Naive thymus-derived CD4-positive, alpha-beta T cell (primary cell): ENCODE measurements around the gene DPP6. TPM values are rescaled to one million over a fixed set of nuclear protein-coding genes. Genes with fewer than 3 reads are reported as not detected.

Source experiments
- ATAC-seq: fragments of 150-1000 bp; cut with Tn5 transposase; 2 replicates; pipeline ENCODE4 v1.10.0; 2021; ENCODE audit warnings: mild to moderate bottlenecking, moderate library complexity
- CTCF ChIA-PET: fragments of 350-600 bp; sonication (Branson Sonifier 250); formaldehyde crosslinking; loops from one replicate; lab custom pipeline; 2021; ENCODE audit warnings: antibody characterized with exemption; lab: Charles Lee
- POLR2A ChIA-PET: fragments of 350-600 bp; sonication (Branson Sonifier 250); formaldehyde crosslinking; loops from one replicate; lab custom pipeline; 2021; ENCODE audit warnings: antibody characterized with exemption, inconsistent platforms; lab: Charles Lee
- DNase-seq, 9 donors: peaks; one replicate each; pipeline versions ENCODE4 v3.0.0 to v3.0.0-alpha.2; 2020 to 2022; ENCODE audit warnings: mixed read lengths in 1 of 9
- H3K27ac ChIP-seq: one replicate; pipeline ENCODE4 v1.7.0; 2013; ENCODE audit warnings: mild to moderate bottlenecking, low read depth, low read length, moderate library complexity
- H3K27me3 ChIP-seq, 2 donors: one replicate each; pipeline ENCODE4 v1.7.0; 2013; ENCODE audit warnings: low read length in 2 of 2, mild to moderate bottlenecking in 2 of 2, moderate library complexity in 2 of 2; ENCODE audit not compliant: control insufficient read depth in 2 of 2, insufficient read depth in 2 of 2
- H3K36me3 ChIP-seq, 3 experiments: 1 replicate in 2 of 3; 2 replicates in 1 of 3; pipeline ENCODE4 v1.7.0; 2013; ENCODE audit warnings: low read length in 3 of 3, mild to moderate bottlenecking in 3 of 3, moderate library complexity in 1 of 3; ENCODE audit not compliant: insufficient read depth in 3 of 3, control insufficient read depth in 2 of 3
- H3K4me1 ChIP-seq, 2 donors: one replicate each; pipeline ENCODE4 v1.7.0; 2013; ENCODE audit warnings: low read length in 2 of 2, mild to moderate bottlenecking in 2 of 2, moderate library complexity in 1 of 2; ENCODE audit not compliant: control insufficient read depth in 2 of 2, insufficient read depth in 2 of 2
- H3K4me3 ChIP-seq: 2 replicates; pipeline ENCODE4 v1.7.0; 2013; ENCODE audit warnings: mild to moderate bottlenecking, low read length
- H3K9me3 ChIP-seq, 3 experiments: 1 replicate in 2 of 3; 2 replicates in 1 of 3; pipeline ENCODE4 v1.7.0; 2013; ENCODE audit warnings: low read length in 3 of 3; ENCODE audit not compliant: control insufficient read depth in 2 of 3
- H3K27ac Mint-ChIP-seq, 9 donors: one replicate each; pipeline ENCODE4 v1.8.0; 2020 to 2022; ENCODE audit warnings: mixed read lengths in 9 of 9, mild to moderate bottlenecking in 8 of 9, moderate library complexity in 5 of 9, inconsistent platforms in 2 of 9
- H3K27me3 Mint-ChIP-seq, 5 donors: one replicate each; pipeline ENCODE4 v1.8.0; 2021 to 2022; ENCODE audit warnings: mixed read lengths in 5 of 5, mild to moderate bottlenecking in 1 of 5
- H3K36me3 Mint-ChIP-seq, 5 donors: one replicate each; pipeline ENCODE4 v1.8.0; 2020 to 2022; ENCODE audit warnings: mixed read lengths in 5 of 5, mild to moderate bottlenecking in 3 of 5, inconsistent platforms in 1 of 5
- H3K4me1 Mint-ChIP-seq, 7 donors: one replicate each; pipeline ENCODE4 v1.8.0; 2020 to 2022; ENCODE audit warnings: mixed read lengths in 7 of 7, mild to moderate bottlenecking in 3 of 7, inconsistent platforms in 1 of 7
- H3K4me3 Mint-ChIP-seq, 10 donors: one replicate each; pipeline ENCODE4 v1.8.0; 2020 to 2022; ENCODE audit warnings: mild to moderate bottlenecking in 10 of 10, mixed read lengths in 10 of 10, moderate library complexity in 6 of 10, inconsistent platforms in 2 of 10
- H3K9me3 Mint-ChIP-seq, 11 donors: one replicate each; pipeline ENCODE4 v1.8.0; 2020 to 2022; ENCODE audit warnings: mixed read lengths in 11 of 11, mild to moderate bottlenecking in 4 of 11, inconsistent platforms in 1 of 11, moderate library complexity in 1 of 11
- intact Hi-C, 2 donors: fragments of 100-400 bp; cut with micrococcal nuclease; formaldehyde crosslinking; loops; one replicate each; pipeline ENCODE4 v1.15.1; 2023
- polyA plus RNA-seq, 2 donors: library from polyadenylated mRNA; unstranded; fragments of 300-500 nt; fragmentation: Illumina TruSeq; gene quantifications; one replicate each; pipeline ENCODE4 v1.2.3, GENCODE V29; 2021
- total RNA-seq, 6 experiments: library from RNA in 5 of 6; stranded (reverse) in 5 of 6; gene quantifications; 1 replicate in 5 of 6; 2 replicates in 1 of 6; pipeline ENCODE4 v1.2.3 and lab custom pipeline; 2021 to 2026

The DPP6 gene
- total and polyA plus RNA-seq, 7 experiments from 2014 or later: not detected

DNA sequence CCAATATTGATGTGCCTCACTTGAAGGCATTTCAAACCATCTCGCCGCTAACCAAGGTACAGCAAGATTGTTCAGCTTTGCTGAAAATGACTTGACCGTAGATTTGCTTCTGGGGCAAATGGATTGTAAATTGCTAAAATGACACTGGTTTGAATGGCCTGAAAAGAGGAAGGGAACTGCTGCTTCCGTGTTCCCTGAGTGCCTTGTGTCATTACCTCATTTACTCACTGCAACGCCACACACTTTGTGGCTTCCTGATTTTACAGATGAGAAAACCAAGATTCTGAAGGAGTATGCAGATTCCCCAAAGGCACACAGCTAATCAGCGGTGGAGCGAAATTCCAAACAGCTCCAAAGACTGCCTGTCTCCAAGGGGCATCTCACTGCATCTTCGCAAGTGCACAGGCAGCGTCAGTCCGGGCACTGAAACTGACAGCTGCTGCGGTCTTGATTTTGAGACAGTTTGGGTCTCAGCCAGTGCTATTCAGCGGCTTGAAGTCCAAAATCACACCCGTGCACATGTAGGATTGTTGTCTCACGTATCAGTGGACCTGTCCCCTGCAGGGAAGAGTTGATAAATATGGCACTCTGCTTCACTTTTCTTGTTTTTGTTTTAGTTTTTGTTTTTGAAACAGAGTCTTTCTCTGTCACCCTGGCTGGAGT lies 290.9 kb downstream of the DPP6 start:
- Histone ChIP-seq H3K27ac (no peak overlapping the region), H3K4me1 (no peaks in the 10 kb centered on the region), H3K4me3 (no peak overlapping the region), H3K36me3 (no peaks in the 10 kb centered on the region), H3K9me3 (no peaks in the 10 kb centered on the region), H3K27me3 (no peaks in the 10 kb centered on the region)
- peaks cover 0 to 8% (median 3%) of the 10 kb centered on the region in 11 donors for H3K9me3 Mint-ChIP-seq
- no peak overlapping the region for H3K27ac Mint-ChIP-seq
- ChIA-PET CTCF (no interaction called here), POLR2A (no interaction called here)
- intact Hi-C loops: no loop called here
- H3K4me1 Mint-ChIP-seq: no peaks in the 10 kb centered on the region
- no peak for ATAC-seq
- no peak for DNase-seq
- H3K36me3 Mint-ChIP-seq: no peaks in the 10 kb centered on the region
- H3K27me3 Mint-ChIP-seq: no peaks in the 10 kb centered on the region
- no peak overlapping the region for H3K4me3 Mint-ChIP-seq

DNA sequence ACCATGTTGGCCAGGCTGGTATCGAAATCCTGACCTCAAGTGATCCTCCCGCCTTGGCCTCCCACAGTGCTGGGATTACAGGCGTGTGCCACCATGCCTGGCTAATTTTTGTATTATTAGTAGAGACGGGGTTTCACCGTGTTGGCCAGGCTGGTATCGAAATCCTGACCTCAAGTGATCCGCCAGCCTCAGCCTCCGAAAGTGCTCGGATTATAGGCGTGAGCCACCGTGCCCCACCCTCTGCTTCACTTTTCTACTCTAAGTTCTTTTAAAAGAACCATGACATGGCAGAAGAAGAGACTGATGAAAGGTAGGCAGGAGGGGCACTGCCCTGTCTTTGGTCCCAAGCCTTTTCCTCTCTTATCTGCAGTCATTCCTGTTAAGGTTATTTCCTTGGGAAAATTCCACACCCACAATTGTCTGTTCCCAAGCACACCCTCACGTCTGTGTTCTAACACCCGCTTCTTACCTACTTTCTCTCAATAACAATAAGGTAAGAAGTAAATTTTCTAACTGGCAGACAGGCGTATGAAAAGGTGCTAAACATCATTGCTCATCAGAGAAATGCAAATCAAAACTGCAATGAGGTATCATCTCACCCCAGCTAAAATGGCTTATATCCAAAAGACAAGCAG lies 291.7 kb downstream of the DPP6 start:
- CTCF ChIA-PET: no interaction called here
- intact Hi-C loops: no loop called here
- H3K27me3 Mint-ChIP-seq: no peaks in the 10 kb centered on the region

DNA sequence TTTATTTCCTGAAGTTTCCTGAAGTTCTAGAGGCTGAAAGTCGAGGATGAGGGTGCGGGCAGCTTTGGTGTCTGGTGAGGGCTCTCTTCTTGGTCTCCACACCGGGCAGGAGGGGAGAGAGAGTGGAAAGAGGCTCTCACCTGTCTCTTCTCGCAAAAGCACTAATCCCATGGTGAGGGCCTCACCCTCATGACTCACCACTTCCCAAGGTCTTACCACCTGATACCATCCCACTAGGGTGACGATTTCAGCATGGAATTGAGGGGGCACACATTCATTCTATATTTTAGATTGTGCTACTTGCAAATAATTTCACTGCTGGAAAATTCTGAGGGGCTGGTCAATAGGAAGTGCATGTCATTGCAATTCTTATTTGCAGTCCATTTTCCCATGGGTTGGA lies 292.9 kb downstream of the DPP6 start:
- Mint-ChIP-seq H3K4me1 (no peaks in the 10 kb centered on the region), H3K9me3 (peaks cover 0 to 13% (median 3%) of the 10 kb centered on the region in 11 donors), H3K4me3 (no peak overlapping the region), H3K36me3 (no peaks in the 10 kb centered on the region), H3K27ac (no peak overlapping the region), H3K27me3 (no peaks in the 10 kb centered on the region)
- Histone ChIP-seq H3K36me3 (no peaks in the 10 kb centered on the region), H3K4me1 (no peaks in the 10 kb centered on the region), H3K27ac (no peak overlapping the region), H3K27me3 (no peaks in the 10 kb centered on the region), H3K9me3 (no peaks in the 10 kb centered on the region), H3K4me3 (no peak overlapping the region)
- ChIA-PET POLR2A (no interaction called here), CTCF (no interaction called here)
- intact Hi-C loops: no loop called here
- ATAC-seq (no peak), DNase-seq (no peak)

More for the DNA sequence above, 291.7 kb downstream of the DPP6 start:
- POLR2A ChIA-PET: no interaction called here
- ATAC-seq: no peak
- Mint-ChIP-seq H3K4me1 (no peaks in the 10 kb centered on the region), H3K36me3 (no peaks in the 10 kb centered on the region), H3K4me3 (no peak overlapping the region), H3K9me3 (peaks cover 0 to 10% (median 0%) of the 10 kb centered on the region in 11 donors), H3K27ac (no peak overlapping the region)
- DNase-seq: no peak
- no peaks in the 10 kb centered on the region for H3K36me3 ChIP-seq
- H3K9me3 ChIP-seq: no peaks in the 10 kb centered on the region
- no peaks in the 10 kb centered on the region for H3K4me1 ChIP-seq
- no peak overlapping the region for H3K27ac ChIP-seq
- H3K27me3 ChIP-seq: no peaks in the 10 kb centered on the region
- no peak overlapping the region for H3K4me3 ChIP-seq

DNA sequence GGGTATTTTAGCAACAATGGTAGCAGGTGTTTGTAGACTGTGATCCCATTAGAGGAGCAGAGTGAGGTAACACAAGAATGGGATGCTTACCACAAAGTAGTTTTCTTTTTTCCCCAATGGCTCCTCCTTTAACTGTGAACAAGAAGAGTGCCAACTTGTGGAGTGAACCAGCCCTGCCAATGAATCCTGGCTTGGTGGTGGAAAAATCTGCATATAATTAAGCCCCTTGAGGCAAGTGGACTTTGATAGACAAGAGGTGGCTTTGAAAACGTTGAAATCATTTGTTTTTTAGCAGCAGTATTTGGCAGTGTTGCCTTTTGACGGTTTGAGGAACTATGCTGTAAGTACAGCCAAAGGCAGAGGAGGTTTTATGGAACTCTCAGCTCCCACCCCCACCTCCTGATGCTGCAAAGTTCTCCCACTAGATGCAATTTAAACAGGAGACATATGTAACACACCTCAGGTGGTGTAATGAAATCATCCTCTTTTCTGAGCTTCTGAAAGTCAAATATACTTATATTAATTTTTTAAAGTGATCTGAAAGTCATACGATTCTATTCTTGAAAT lies 295.6 kb downstream of the DPP6 start:
- no peak overlapping the region for H3K4me3 ChIP-seq
- no peak overlapping the region for H3K27ac Mint-ChIP-seq
- H3K4me3 Mint-ChIP-seq: no peak overlapping the region
- DNase-seq (no peak), ATAC-seq (no peak)
- H3K27ac ChIP-seq: no peak overlapping the region
- H3K36me3 Mint-ChIP-seq: no peaks in the 10 kb centered on the region
- no peaks in the 10 kb centered on the region for H3K27me3 ChIP-seq
- H3K27me3 Mint-ChIP-seq: no peaks in the 10 kb centered on the region
- no peaks in the 10 kb centered on the region for H3K9me3 ChIP-seq
- H3K36me3 ChIP-seq: no peaks in the 10 kb centered on the region
- H3K4me1 Mint-ChIP-seq: no peaks in the 10 kb centered on the region
- peaks cover 0 to 16% (median 6%) of the 10 kb centered on the region in 11 donors for H3K9me3 Mint-ChIP-seq
- CTCF ChIA-PET: no interaction called here
- intact Hi-C loops: no loop called here
- POLR2A ChIA-PET: no interaction called here
- H3K4me1 ChIP-seq: no peaks in the 10 kb centered on the region

DNA sequence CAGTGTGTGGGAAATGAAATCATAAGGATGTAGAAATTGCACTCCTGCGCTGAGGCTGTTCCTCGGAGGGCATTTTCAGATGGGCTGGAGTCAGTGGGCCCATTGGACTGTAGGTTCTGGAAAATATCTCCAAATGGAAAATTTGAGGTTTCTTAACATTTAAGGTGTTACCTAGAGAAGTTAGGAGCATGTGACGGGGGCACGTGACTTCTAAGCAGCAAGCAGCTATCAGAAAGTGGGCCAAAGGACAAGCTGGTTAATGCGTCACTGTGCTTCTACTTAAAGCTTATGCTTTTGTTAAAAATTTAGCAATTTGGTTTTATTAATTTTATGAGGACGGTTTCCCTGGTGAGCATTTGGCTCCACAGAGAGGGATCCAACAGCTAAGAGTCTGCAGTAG lies 298.7 kb downstream of the DPP6 start:
- Histone ChIP-seq H3K9me3 (no peaks in the 10 kb centered on the region), H3K4me3 (no peak overlapping the region), H3K27ac (no peak overlapping the region), H3K27me3 (no peaks in the 10 kb centered on the region), H3K4me1 (no peaks in the 10 kb centered on the region), H3K36me3 (no peaks in the 10 kb centered on the region)
- H3K4me1 Mint-ChIP-seq: no peaks in the 10 kb centered on the region
- no peak for ATAC-seq
- no peaks in the 10 kb centered on the region for H3K36me3 Mint-ChIP-seq
- ChIA-PET CTCF (no interaction called here), POLR2A (no interaction called here)
- peaks cover 2 to 18% (median 9%) of the 10 kb centered on the region in 11 donors for H3K9me3 Mint-ChIP-seq
- intact Hi-C loops: no loop called here
- no peak overlapping the region for H3K27ac Mint-ChIP-seq
- H3K4me3 Mint-ChIP-seq: no peak overlapping the region
- DNase-seq: no peak
- H3K27me3 Mint-ChIP-seq: no peaks in the 10 kb centered on the region

DNA sequence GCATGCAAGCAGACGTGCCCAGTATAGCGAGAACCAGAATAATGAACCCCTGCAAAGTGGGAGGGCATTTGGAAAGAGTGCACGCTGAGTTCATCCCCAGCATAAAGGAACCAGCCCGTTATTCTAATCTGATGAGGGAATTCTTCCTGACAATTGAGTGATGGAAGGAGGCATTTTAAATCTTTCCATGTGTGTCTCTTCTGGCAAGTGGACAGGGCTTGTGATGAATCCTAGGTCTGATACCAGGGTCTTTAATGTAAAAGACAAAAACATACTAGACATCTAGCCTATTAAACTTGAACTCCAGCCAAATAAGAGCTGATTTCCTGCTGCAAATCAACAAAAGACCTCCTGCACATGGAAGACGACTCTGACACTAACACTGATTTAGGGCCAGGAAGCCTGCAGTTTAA lies 301.2 kb downstream of the DPP6 start:
- no peaks in the 10 kb centered on the region for H3K4me1 ChIP-seq
- Mint-ChIP-seq H3K36me3 (no peaks in the 10 kb centered on the region), H3K27ac (no peak overlapping the region), H3K27me3 (no peaks in the 10 kb centered on the region), H3K4me1 (no peaks in the 10 kb centered on the region), H3K4me3 (no peak overlapping the region), H3K9me3 (peaks cover 2 to 18% (median 7%) of the 10 kb centered on the region in 11 donors)
- H3K9me3 ChIP-seq: no peaks in the 10 kb centered on the region
- ChIA-PET POLR2A (no interaction called here), CTCF (no interaction called here)
- H3K36me3 ChIP-seq: no peaks in the 10 kb centered on the region
- intact Hi-C loops: no loop called here
- no peak overlapping the region for H3K27ac ChIP-seq
- DNase-seq (no peak), ATAC-seq (no peak)
- no peaks in the 10 kb centered on the region for H3K27me3 ChIP-seq
- H3K4me3 ChIP-seq: no peak overlapping the region

DNA sequence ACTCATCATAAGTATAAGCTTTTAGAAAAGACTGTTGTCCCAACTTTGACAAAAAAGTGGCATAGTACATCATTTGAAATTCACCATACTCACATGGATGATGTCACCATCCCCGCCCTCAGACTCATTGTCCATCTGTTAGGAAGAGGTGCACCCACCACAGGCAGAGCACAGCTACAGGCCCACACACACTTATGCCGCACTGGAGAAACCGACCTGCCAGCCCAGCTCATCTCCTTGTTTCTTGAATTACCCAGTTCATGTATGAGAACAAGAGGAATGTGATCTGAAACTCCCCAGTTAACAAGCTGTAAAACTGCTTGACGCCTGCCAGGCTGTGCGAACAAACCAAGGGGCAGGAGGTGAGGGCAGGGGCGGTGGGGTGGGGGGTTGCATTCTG lies 312.0 kb downstream of the DPP6 start:
- DNase-seq (no peak), ATAC-seq (no peak)
- no peaks in the 10 kb centered on the region for H3K4me1 ChIP-seq
- no peak overlapping the region for H3K4me3 ChIP-seq
- H3K36me3 ChIP-seq: no peaks in the 10 kb centered on the region
- CTCF ChIA-PET: no interaction called here
- Mint-ChIP-seq H3K27ac (no peak overlapping the region), H3K4me1 (peaks cover 0 to 2% (median 0%) of the 10 kb centered on the region in 7 donors), H3K27me3 (no peaks in the 10 kb centered on the region), H3K36me3 (no peaks in the 10 kb centered on the region), H3K4me3 (no peak overlapping the region), H3K9me3 (peaks cover 0 to 18% (median 5%) of the 10 kb centered on the region in 11 donors)
- no peak overlapping the region for H3K27ac ChIP-seq
- no peaks in the 10 kb centered on the region for H3K27me3 ChIP-seq
- intact Hi-C loops: no loop called here
- POLR2A ChIA-PET: no interaction called here
- no peaks in the 10 kb centered on the region for H3K9me3 ChIP-seq
